H1 (cell line): ENCODE measurements around the gene NEK10. TPM values are rescaled to one million over a fixed set of nuclear protein-coding genes. Genes with fewer than 3 reads are reported as not detected.

Experiments
- CTBP2 ChIP-seq: IDR thresholded peaks from 2 replicates; pipeline ENCODE4 v1.7.0; 2011; ENCODE audit warnings: borderline replicate concordance, mild to moderate bottlenecking, moderate library complexity, mixed read lengths, low read length; ENCODE audit not compliant: insufficient read depth, insufficient read length
- polyA plus RNA-seq, 7 experiments: library from polyadenylated mRNA; depleted of rRNA in 3 of 7; stranded (reverse) in 5 of 7; unstranded in 2 of 7; fragments of >200 nt in 5 of 7; fragments of 200-250 nt in 2 of 7; gene quantifications; 1 replicate in 5 of 7; 2 replicates in 1 of 7; 4 replicates in 1 of 7; pipeline versions ENCODE4 v1.2.1 to v1.2.3, GENCODE V29; 2011 to 2013; ENCODE audit warnings: missing spikeins in 2 of 7, mixed read lengths in 2 of 7
- total RNA-seq: library from RNA; stranded (reverse); fragmentation: NEBNext Ultra II Directional; extraction: Animal tissue kit (Norgen Biotek cat#: 25700); gene quantifications from 2 replicates; pipeline ENCODE4 v1.2.1, GENCODE V29; 2021

The NEK10 gene
- total and polyA plus RNA-seq, 2 of the 8 experiments (the other 6 are each of a cell fraction or from before 2014, with no cell fraction given): 0.18 to 0.50 TPM

DNA sequence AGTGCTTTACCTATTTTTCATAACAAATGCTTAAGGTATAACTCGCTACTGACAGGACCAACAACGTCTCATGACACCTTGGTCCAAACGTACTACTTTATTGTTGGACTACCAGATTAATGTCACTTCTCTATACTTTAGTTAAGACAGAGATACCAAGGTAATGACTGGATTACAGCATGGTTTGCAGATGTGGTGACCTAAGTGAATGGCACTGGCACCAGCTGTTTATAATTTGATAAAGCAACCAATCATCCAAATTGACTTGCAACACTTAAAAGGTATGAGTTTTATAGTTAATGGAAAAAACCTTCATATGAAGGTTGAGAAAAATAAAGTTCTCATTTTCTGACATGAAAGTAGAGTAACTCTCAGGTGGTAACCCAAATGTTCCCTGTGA lies 209.0 kb downstream of the NEK10 start (continued):
- no peak for TF ChIP-seq CTBP2
